ENCODE measurements around the gene DGKK.
"Not testable (repeated sequence)": the region's sequence is repeated elsewhere in the genome, so short reads cannot be mapped to it uniquely, and the experiment has no call there.

DGKK gene

DNA sequence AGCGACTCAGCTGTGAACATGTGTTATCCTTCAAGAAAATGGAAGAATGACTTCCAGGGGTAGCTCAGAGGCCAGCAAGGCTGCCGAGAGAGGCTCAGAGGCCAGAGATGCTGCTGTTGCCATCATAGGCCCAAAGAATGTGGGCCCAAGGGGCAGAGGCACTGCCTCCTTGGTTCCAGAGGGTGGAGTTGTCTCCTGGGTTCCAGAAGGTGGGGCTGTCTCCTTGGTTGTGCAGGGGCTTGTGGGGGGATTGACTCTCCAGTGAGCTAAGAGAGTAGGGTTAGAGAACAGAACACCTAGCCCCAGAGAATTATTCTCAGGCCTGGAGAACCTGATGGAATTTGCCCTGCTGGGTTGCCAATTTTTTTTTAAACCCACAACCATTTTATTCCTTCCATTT is 62.6 kb downstream of the DGKK start:
- no peak for DNase-seq

DNA sequence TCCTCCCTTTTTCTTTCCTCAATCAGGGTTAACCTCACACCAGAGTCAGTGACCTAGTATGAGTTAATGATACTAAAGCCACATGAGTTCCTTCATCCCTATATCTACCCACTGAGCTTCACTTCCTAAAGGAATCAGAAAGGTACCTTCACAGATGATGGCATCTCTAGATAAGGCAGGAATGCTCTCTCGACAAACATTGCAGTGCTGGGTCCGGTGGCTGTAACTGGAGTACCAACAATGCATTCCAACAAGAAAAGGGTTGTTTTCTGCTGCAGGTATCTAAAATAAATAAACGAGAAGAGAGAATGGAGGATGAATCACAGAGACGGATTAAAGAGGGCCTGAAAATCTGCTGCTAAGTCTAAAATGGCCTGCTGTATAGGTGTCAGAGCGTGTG is 66.7 kb downstream of the DGKK start:
- no peak for DNase-seq

DNA sequence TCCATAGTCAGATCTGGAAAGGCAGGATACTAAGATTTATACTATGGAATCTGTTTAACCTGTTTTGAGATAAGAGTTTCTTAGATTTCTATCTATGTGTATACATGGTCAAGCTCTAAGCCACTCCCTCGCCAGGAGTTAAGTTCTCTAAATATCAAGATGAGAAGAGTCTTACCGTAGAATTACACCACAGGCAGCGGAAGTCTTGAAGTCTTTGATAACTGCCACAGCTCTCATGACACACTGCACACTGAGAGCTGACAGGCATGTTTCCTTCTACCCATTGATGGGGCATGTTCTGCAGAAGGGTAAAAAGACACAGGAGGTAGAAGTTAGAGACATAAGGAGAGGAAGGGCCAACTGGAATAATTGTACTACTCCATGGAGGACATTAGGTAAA is 67.7 kb downstream of the DGKK start:
- DNase-seq = no peak

DNA sequence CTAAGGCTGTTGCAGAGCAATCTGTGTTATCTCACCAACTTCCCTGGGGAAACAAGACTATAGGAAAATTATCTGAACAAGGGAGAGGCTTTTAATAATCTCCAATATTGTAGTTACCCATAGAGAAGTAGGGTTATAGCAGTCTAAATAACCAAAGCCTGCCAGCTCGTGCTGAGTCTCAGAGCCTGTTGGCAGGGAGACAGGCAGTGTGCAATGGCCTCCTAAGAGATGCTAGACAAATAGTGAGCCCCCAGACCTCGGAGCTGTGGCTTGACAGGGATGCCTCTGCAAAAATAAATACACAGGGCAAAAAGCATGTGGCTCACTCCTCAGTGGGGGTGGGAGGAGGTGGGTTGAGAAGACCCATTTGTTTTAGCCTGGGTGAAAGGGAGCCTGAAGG is 76.7 kb downstream of the DGKK start:
- no peak for DNase-seq

DNA sequence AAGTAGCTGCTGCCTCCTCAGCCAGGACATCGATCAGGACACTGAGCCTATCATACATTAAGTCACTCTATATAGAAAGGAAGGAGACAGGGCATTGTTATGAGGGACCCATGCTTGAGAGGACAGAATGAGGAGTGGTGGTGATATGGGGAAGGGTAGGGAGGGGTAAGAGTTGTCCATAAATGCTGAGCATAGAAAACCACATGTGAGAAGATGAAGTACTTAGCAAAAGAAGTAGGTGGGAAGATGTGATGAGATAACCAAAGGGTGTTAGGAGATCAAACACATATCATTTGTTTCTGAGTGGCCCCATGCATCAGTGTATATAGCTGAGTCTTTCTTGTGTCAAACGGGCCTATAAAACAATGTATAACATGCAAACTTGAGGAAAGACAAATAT is 84.1 kb downstream of the DGKK start:
- no peak for DNase-seq

DNA sequence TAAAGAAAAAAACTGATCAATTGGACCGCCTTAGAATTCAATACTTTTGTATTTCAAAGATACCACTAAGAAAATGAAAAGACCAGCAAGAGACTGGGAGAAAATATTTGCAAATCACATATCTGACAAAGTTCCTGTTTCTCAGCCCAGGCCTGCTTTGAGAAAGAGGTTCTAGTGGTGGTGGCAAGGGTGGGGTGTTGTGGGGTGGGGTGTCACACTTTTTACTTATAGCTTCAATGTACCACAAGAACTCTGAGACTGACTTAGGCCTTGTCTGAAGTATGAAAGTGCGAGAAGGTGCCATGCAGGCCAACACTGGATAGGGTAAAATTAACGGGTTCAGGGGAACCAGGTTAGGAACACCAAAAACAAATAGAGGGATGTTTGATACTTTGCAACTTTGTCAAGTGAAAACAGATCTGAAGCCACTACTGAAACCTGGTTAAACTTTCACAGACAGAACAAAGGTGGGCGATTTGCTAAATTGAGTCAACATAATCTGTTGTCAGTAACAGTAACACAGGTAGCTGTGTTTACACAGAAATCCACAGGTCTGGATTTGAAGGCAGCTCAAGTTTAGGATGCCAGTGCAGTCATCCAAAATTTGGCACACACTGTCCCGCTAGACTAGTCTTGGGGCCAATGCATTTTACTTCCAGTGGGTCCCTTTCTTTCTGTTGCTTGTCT is 88.8 kb downstream of the DGKK start:
- DNase-seq = no peak

DNA sequence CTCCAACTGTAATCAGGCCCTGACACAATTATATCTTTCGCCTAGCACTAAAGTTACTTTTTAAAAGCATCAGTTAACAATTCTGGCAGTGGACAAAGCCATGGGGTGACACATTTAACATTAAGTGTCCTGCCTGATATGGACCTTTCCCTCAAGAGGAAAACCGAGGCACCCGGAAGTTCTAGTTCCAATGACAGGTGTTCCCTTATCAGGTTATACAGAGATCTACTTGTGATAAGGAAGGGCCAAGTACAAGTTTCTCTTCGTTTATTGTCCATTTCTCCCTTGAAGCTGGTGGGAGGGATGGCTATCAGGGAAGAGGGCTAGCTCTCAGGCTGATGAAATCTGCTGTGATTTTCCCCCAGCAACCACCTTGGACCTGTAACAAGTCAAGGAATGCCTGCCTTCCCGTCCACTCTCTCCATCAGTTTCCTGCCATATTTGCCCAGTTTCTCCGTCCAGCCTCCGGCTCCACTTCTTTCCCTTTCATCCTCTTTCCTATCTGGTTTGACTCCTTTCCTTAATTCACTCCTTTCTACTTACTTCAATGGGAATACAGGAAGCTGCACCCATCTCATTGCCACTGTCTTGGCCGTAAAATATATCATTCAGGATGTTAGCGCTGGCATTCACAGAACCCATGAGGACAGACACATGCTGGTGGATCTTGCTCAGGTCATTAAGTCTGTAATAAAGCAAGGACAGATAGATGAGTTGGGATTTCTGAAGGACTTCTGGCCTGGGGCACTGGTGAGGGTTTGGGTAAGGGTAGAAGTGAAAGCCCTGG is 95.0 kb downstream of the DGKK start:
- DNase-seq = no peak

DNA sequence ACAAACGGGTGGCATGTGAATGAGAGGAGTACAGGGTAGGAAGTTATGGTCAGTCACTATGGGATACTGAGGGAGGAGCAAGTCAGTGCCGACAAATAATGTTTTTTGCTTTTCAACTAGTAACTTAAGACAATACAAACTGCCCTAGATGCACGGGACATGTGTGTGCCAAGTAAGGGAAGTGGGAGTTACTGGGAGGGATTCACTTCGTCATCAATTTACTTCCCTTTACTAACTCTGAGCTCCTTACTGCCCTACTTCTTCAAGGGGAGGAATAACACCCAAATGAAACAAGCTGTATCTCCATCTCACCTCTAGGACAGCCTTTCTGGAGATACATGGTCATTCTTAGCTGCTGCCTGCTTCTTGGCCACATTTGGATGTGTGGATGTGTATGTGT is 97.7 kb downstream of the DGKK start:
- no peak for DNase-seq

DNA sequence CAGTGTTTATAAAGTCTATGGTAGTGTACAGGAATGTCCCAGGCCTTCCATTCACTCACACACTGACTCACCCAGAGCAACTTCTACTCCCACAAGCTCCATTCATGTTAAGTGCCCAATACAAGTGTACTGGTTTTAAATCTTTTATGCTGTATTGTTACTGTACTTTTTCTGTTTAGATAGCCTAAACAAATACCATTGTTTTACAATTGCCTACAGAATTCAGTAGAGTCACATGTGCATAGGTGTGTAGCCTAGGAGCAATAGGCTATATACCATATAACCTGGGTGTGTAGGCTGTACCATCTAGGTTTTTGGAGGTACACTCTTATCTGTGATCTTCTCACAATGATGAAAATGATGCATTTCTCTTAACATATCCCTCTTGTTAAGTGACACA is 126.7 kb downstream of the DGKK start:
- no peak for DNase-seq

DNA sequence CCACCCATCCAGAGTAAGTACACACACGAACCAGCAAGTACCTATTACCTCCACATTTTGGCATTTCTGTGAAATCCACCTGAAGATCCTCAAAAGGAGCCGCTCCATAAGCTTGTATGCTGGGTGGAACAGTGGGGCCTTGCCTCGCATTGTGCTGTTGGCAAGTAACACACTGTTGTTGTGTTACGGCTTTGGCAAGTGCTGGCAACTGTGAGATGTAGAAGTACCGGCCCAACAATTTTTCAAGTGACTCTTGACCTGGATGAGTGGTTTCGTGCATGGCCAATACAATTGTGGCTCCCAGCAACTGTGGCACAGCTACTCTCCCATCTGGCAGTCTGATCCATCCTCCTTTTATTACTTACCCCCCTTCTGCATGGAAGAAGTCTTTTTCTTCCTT is 137.3 kb downstream of the DGKK start:
- DNase-seq = no peak

DNA sequence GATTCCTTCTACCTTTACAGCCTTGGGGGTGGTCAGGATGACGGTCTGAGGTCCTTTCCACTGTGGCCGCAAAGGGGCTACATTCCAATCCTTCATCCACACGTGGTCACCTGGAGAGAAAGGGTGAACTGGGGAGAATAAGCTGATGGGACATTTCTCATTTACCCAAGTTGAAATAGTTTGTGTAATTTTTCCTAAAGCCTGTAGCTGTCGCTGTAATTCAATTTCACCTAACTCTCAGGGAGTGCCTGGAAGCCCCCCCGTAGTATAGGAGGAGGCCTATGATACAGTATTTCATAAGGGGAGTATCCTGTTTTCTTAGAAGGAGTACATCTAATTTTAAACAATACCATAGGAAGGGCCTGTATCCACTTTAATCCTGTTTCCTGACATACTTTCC is 138.0 kb downstream of the DGKK start:
- DNase-seq = not testable (repeated sequence)

DNA sequence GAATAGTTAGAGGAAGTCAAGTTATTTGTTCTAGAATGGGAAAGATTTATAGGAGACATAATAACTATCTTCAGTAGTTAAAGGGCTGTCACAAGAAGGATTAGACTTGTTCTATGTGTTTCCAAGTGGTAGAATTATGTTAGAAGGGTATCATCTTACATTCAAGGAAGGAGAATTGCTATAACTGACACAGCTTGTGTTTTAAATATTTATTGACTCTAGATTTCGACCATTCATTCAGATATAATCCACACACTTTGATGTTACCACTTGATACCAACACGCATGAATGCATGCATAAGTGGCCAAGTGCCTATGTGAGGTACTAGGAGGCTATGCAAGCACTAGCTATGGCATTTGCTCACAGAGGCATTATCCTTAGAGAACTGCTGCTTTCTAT is 143.4 kb downstream of the DGKK start:
- DNase-seq = no peak

All from activated naive CD4-positive, alpha-beta T cell treated with anti-CD3 and anti-CD28 coated beads, Interleukin-2, amount 50 U/mL, for 16 hours (primary cell).